Measurements from ENCODE around the gene COL5A1.

COL5A1 gene

DNA sequence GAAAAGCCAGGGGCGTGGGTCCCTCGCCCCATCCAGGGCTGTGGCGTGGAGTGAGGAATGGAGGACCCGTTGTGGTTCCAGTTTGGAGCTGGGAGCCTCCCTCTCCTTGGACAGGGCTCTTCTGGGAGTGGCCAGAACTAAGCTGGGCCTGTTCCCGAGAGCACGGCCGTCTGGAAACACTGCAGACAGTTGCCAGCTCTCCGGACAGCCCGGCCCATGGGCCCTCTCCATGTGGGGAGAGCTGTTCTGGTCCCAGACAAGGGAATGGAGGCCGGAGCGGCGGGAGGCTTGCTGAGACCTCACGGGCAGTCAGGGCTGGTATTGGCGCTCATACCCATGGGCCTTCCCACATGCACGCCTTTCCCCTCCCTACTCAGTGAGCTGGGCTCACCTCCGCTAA, 193.8 kb downstream of the COL5A1 start:
- DNase-seq (ENCODE audit: low read depth in 3 of 3) = no peak

DNA sequence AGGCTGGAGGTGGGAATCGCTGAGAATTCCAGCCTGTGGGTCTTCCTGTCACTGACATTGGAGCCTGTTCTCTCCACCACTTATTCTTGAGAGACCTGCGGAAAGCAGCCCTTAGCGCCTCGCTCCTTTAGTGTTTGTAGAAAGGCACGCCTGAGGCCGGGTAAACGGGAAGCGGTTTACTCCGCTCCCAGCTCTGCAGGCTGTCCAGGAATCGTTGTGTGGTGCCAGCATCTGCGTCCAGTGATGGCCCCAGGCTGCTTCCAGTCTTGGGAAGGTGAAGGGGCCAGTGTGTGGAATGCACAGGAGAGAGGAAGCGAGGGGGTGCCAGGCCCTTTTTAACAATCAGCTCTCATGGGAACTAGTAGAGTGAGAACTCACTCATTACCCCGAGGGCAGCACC, 194.4 kb downstream of the COL5A1 start:
- no peak for DNase-seq (ENCODE audit: low read depth in 3 of 3)

DNA sequence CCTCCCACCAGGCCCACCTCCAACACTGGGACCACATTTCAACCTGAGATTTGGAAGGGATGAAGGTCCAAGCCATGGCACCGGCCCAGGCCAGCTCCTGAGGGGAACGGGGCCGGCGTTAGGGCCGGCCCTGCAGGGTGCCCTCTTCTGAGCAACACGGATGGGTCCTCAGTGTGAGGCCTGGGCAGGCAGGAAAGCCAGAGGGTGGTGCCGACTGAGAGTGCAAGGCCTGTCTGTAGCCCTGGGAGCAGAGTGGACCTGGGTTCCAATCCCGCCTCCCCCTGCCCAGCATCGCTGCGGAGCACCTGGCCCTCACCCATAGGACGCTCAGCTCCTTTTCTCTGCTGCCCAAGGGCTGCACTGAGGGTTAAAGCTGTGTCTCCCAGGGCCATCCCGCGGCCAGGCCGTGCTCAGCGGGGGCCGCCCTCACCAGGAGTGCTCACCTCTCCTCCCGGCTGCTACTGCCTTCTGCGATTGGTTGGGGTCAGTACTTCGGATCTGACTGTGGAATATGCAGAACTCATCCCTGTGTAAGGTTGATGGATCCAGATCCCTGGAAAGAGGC, 194.9 kb downstream of the COL5A1 start:
- DNase-seq (ENCODE audit: low read depth in 3 of 3) = no peak

DNA sequence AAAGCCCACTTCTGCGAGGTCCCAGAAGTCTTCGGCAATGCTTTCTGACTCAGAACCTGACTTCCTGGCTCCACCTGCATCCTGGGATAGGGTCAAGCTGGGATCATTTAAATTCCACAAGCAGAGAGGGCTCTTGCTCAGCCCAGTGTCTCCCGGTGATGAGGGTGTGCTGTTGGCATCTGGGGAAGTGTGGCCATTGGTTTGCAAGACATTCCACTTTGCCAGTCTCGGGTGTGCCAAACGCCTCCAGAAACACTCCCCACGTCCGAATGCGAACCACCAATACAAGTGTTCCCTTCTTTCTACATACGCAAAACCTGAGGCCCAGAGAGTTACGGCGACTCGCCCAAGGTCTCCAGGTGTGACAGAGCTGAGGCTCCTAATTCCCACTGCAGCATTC, 195.9 kb downstream of the COL5A1 start:
- DNase-seq (ENCODE audit: low read depth in 3 of 3) = no peak

DNA sequence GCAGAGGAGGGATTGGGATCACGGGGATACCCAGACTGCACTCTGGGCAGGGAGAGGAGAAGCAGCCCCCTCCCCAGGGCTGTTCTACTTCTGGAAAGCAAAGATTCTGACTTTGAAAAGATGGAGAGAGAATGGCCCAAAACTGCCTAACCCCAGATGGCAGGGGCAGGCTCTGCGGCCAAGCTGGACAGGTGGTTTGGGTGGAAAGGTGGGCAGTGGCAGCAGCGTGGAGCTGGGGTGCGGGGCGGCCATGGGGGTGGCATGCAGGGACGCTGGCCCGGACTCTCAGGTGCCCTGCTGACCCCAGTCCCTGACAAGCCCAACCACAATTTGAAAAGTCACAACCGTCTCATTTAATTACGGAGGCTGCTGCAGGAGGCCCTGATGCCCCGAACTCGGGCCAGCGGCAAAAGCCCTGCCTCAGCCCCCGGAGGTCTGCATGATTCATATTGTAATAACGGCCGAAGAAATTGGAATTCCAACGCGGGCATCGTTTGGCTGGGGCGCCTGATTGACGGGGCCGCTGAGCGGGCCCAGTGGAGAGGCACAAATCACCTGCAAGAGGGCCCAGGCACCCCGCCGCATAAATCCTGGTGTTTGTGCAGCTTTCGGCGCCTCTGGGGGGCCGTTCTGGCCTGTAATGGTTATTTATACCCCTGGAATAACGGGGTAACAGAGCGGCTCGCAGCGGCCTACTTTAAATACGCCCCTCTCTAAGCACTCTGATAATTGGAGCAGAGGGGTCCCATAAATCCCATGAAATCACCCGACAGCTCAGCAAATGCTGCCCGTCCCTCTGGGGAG, 197.2 kb downstream of the COL5A1 start:
- DNase-seq (ENCODE audit: low read depth in 3 of 3) = no peak

DNA sequence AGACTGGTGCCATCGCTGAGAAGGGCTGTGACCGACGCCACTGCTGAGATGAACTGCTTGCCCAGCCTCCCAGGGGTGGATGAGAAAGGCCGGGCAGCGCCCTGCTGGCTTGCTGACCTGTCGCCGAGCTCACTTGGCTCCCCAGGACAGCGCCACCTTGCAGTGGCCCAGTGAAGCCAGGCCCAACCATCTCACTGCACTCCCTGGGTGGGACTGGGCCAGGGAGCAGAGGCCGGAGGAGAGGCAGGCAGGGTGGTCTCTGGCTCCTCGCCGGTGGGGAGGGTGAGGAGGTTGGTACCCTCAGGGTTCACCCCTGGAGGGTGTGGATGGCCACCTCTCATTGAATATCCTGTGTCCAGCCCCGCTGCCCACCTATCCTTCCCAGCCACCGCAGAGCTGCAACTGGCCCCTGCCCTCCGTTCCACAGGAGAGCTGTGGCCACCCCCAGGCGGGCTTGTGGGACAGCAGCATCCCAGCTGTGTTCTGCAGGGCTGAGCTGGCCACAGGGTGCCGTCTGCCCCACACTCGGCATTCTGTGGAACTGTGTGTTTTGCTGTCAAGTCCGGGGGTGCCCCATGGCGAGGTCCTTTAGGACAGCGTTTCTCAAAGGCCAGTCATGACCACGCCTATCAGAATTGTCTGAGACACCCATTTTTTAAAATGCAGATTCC, 198.0 kb downstream of the COL5A1 start:
- no peak for DNase-seq (ENCODE audit: low read depth in 3 of 3)

DNA sequence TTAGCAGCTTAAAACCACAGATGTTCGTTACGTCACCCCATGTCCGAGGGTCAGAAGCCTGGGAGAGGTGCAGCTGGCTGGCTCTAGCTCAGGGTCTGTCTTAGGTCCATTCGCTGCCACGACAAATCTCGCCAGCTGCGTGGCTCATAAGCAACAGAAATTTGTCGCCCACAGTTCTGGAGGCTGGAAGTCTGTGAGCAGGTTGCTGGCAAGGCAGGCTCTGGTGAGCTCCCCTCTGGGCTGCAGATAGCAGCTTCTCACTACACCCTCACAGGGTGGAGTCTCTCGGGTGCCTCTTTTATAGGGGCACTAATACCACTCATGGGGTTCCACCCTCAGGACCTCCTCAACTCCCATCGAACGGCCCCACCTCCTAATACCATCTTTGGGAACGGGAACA, 198.9 kb downstream of the COL5A1 start:
- no peak for DNase-seq (ENCODE audit: low read depth in 3 of 3)

DNA sequence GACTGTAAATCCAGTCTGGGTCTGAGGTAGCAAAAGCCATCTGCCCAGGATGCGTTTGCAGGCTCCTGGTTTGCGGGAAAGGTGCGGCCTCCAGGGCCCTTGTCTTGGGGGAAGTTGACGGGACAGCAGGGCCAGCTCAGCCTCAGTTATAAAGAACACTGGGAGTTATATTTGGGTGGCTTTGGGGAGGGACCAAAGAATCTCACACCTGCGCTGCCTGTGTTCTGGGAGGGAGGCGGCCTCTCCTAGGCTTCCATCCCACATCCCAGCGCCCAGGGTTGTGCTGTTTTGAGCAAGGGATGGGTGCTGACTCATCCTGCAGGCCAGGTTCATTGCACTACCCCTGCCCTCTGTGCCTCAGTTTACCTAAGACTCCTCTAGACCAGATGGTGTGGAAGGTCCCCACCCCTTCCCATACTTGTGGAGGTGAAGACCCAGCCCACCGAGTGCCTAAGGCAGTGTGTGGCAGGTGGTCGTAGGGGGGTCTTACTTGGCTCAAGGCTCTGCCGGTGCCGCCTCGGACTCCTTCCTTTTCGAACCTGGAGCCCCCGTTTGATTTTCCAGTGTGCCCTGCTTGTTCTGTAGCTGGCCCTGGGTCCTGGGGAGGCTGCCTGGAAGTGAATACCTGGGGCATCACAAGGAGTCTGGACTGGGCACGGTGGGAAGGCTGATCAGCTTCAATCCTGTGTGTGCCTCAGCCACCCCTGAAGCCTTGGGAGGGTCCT, 199.7 kb downstream of the COL5A1 start:
- DNase-seq (ENCODE audit: low read depth in 3 of 3) = no peak

DNA sequence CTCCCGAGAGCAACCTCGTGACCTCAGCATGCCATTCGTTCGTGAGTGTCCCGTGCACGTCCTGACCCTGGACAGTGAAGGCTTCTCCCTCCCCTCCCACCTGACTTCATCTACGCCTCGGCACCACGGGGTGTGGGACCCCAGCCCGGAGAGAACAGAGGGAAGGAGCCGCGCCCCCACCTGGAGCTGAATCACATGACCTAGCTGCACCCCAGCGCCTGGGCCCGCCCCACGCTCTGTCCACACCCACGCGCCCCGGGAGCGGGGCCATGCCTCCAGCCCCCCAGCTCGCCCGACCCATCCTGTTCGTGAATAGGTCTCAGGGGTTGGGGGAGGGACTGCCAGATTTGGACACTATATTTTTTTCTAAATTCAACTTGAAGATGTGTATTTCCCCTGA, 200.7 kb downstream of the COL5A1 start:
- no peak for DNase-seq (ENCODE audit: low read depth in 3 of 3)

DNA sequence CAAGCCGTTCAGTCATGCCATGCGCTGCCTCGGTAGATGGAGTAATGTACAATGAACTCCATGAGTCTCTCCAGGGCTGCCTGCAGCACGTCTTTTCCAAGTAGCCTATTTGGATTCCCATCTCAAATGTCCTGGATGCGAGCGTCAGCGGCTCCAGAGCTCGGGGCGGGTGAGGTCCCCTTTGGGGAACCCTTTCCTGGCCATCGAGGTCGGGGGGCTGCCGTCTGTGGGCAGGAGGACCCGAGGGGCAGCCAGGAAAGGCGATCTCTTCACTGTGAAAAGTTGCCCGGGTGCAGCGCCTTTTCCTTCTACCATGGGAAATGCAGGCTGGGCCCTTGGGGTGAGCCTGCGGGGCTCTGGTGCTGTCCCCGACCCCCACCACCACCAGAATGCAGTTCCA, 202.1 kb downstream of the COL5A1 start:
- no peak for DNase-seq (ENCODE audit: low read depth in 3 of 3)

DNA sequence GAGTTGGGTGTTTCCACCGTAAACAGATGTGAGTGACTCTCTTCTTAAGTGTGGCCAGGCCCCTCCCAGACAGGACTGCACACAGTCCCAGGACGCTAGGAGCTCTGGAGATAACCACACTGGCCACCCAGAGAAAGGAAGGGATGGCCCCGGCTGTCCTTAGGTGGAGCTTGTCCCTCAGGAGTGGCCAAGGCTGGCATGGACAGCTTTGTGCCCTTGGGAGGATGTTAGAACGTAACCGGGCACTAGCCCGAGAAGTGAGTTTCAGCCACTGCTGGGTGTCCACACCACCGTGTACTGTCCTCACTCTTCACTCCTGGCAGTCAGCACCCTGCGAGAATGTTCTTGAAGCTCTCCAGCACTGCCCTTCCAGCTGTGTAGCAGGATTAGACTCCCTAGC, 203.2 kb downstream of the COL5A1 start:
- DNase-seq (ENCODE audit: low read depth in 3 of 3) = no peak

DNA sequence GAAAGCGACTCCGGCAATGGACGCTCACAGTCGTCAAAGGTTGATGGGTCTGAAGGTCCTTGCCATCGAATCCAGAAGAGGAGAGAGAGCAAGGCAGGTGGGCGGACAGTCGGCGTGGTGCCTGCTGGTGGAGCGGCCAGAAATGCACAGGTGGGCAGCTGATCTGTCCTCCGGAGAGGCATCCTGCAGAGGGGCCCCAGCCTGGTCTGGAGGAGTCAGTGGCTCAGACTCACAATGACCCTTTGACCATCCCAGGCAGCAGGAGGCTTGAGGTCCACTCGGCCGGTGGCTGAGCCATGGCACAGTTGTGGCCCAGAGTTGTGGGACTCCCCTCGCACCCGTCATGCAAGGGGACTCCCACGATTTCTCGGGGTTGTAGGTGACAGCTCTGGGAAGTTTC, 204.6 kb downstream of the COL5A1 start:
- no peak for DNase-seq (ENCODE audit: low read depth in 3 of 3)

DNA sequence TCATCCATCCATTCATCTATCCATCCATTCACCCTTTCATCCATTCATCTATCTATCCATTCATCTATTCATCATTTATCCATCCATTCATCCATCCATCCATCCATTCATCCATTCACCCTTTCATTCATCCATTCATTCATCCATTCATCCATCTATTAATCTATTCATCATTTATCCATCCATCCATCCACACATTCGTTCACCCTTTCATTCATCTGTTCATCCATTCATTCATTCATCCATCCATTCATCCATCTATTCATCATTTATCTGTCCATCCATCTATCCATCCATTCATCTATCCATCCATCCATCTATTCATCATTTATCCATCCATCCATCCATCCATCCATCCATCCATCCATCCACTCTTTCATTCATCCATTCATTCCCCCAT, 205.1 kb downstream of the COL5A1 start:
- no peak for DNase-seq (ENCODE audit: low read depth in 3 of 3)

DNA sequence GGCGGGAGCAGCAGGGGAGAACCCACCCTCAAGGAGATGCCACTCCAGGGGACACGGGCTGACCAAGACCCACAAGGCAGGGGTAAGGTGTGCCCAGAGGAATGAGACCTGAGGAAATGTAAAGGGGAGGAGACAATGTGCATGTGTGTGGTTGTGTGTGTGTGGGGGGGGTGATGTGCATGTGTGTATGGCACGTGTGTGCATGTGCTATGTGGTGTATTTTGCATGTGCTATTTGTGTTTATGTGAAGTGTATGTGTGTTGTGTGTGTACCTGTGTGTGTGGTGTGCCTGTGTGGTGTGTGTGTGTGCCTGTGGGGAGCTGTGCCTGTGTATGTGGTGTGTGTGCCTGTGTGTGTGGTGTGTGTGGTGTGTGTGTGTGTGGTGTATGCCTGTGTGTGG, 205.5 kb downstream of the COL5A1 start:
- DNase-seq (ENCODE audit: low read depth in 3 of 3) = no peak

DNA sequence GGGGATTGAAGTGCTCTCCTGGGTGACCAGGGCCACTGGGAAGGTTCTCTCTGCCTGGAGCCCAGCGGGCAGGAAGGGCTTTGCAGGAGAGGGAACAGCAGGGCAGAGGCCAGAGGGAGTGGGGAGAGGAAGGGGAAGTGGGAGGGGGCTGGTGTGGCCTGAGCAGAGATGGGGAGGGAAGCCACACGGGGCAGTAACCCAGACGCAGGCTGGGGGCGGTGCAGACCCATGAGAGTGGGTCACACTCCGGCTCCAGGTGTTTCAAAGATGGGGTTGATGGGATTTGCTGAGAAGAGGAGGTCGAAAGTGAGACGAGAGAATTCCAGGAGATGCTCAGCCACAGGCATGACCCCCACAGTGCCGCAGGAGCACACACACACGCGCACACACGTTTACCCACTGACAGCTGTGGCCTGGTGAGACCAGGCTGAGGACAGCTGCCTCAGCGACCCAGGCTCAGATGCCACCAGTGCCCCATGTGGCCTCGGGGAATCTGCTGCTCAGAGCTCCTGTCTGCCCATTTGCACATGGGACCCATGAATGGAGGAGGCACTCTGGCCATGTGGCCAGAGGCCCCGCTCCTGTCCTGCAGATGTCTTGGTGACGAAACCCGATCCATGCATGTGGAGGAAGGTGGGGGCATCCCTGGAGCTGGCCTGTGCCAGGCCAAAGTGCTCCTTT, 206.3 kb downstream of the COL5A1 start:
- no peak for DNase-seq (ENCODE audit: low read depth in 3 of 3)

DNA sequence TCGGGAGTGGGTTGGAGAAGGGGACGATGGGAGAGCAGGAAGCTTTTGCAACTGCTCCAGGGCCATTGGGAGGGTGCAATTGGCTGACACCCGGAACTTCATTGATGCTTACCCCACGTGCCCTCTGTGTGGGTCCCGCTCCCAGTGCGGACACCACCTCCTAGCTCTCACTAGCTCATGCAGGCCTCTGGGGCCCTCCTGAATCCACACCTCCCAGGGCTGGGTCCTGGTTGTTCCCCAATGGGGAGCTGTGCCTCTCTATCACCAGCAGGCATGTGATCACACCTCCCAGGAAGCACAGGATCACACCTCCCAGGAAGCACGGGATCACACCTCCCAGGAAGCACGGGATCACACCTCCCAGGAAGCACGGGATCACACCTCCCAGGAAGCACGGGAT, 206.9 kb downstream of the COL5A1 start:
- DNase-seq (ENCODE audit: low read depth in 3 of 3) = no peak

DNA sequence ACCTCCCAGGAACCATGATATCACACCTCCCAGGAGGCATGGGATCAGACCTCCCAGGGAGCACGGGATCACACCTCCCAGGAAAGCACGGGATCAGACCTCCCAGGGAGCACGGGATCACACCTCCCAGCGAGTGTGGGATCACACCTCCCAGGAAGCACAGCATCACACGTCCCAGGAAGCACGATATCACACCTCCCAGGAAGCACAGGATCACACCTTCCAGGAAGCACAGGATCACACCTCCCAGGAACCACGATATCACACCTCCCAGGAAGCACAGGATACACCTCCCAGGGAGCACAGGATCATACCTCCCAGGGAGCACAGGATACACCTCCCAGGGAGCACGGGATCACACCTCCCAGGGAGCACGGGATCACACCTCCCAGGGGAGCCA, 209.0 kb downstream of the COL5A1 start:
- DNase-seq (ENCODE audit: low read depth in 3 of 3) = no peak

DNA sequence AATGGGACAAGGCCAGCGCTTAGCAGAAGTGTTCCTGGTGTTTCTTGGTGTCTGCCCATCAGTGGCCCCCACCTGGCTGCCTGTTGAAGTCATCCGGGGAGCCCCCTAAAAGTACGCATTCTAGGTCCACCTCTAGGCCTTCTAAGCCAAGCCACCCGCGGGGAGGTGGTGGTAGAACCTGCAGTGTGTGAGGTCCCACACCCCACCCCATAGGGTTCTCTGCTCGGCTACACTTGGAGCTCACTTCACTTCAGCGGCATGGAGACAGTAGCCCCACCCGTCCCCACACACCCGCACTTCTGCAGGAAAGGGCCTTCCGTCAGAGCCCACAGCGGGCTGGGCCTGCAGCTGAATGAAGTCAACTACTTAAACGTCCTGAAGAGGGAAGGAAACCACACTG, 209.4 kb downstream of the COL5A1 start:
- DNase-seq (ENCODE audit: low read depth in 3 of 3) = no peak

DNA sequence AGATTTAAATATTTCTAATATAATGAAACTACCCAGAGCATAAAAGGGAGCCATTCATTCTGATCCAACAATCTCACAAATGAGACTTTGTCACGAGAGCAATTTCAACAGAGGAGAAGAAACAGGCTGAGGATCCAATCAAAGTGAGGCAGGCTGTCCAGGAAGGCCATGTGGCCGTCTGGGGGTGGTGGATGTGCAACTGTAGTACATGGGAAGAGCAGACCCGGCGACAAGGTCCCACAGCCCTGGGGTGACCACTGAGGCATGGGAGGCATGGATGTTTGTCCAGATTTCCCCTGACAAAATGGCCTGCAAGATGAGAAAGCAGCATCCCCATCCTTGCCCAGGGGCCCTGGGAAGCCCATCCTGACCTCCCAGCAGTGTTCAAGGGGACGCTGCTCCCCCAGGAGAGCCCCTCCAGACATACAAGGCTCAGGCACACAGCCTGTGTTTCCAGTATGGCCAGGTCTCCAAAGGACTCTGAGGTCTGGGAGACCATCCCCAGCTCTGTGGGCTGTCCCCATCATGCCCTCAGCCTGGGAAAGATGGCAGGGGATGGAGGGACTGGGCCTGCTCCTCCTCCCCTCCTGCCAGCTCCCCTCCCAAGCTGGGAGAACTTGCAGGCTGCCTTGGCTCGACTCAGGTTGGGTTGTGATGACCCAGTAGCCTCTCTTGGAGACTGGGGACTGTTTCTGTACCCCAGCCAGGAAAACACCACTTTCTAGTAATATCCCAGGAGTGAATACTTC, 211.5 kb downstream of the COL5A1 start:
- DNase-seq (ENCODE audit: low read depth in 3 of 3) = no peak

DNA sequence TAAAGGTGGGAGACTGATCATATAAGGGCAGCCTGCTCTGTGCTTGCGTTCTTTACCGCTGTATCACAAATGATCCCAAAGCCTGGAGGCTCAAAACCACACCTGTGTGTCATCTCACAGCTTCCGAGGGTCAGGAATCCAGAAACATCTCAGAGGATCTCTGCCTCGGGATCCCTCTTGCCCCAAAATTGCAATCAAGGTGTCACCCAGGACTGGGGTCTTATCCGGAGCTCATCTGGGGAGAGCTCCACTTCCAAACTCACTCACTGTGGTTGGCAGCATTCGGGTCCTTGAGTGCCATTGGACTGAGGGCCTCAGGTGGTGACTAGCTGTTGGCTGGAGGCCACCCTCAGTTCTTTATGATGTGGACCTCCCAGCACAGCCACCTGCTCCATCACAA, 212.3 kb downstream of the COL5A1 start:
- DNase-seq (ENCODE audit: low read depth in 3 of 3) = no peak

DNA sequence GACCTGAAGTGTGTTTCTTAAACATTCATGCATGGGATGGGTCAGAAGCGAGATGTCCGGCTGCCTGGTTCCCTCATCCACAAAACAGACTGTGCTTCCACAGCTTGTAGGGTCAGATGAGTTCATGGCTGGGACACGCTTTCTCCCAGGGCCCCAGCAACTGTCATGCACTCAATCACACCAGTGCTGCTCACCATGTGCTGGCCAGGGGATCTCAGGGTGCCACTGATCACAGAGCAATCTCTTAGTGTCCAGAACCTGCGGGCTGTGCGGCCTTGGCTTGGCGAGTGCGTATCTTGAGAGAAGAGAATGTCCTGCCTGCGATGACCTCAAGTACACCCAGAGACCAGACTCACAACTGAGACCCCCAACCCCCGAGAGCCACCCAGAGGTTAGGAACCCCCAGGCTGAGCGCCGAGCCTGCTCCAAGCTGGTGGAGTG, 213.0 kb downstream of the COL5A1 start:
- DNase-seq (ENCODE audit: low read depth in 3 of 3) = no peak

Data from stimulated activated CD4-positive, alpha-beta T cell treated with anti-CD3 and anti-CD28 coated beads, TNF-alpha, amount 100 ng/mL, for 4 hours (primary cell).